SK-N-SH (cell line): Measurements from ENCODE around the gene KANSL2. TPM values are rescaled to one million over a fixed set of nuclear protein-coding genes. Genes with fewer than 3 reads are reported as not detected.
A peak's percentile ranks its signal among the peaks of the same experiment; 100 is the strongest.

Experiments used
- CTCF ChIA-PET: fragments of 300-600, 350-600 bp; formaldehyde crosslinking; extraction: SDS; loops from one replicate; lab custom pipeline; 2021; lab: Yijun Ruan, JAX
- POLR2A ChIA-PET: fragments of 350-600 bp; sonication (Branson Sonifier 250); formaldehyde crosslinking; extraction: SDS; loops from one replicate; lab custom pipeline; 2020; ENCODE audit warnings: antibody characterized with exemption, inconsistent platforms; lab: Yijun Ruan, JAX
- DNase-seq: peaks from one replicate; pipeline ENCODE4 v3.0.0; 2012
- H2AFZ ChIP-seq: fragments of 200-600 bp; sonication (generic); 2 replicates; pipeline ENCODE4 v1.8.1; 2016; ENCODE audit warnings: antibody characterized with exemption, mild to moderate bottlenecking, low read depth
- H3F3A ChIP-seq: fragments of 200-600 bp; sonication (generic); replicated peaks from 2 replicates; pipeline ENCODE3; 2016; ENCODE audit warnings: antibody characterized with exemption, mild to moderate bottlenecking; ENCODE audit not compliant: insufficient read depth
- H3K27ac ChIP-seq, 2 experiments: fragments of 200-500 bp in 1 of 2; fragments of 200-600 bp in 1 of 2; sonication (Bioruptor generic) in 1 of 2; sonication (generic), shearing (Covaris generic) in 1 of 2; 2 replicates each; pipeline versions ENCODE4 v1.5.1 to v1.6.1; 2014 to 2016; ENCODE audit warnings: low read depth in 2 of 2, inconsistent platforms in 1 of 2, low read length in 1 of 2, mild to moderate bottlenecking in 1 of 2, mixed read lengths in 1 of 2
- H3K27me3 ChIP-seq: fragments of 200-600 bp; sonication (generic), shearing (Covaris generic); 2 replicates; pipeline ENCODE4 v1.6.1; 2016; ENCODE audit warnings: mixed run types; ENCODE audit not compliant: insufficient read depth
- H3K36me3 ChIP-seq, 2 experiments: fragments of 200-500 bp in 1 of 2; fragments of 200-600 bp in 1 of 2; sonication (Bioruptor generic) in 1 of 2; sonication (generic) in 1 of 2; replicated peaks in 1 of 2; 2 replicates each; pipeline versions ENCODE3 to v1.5.1; 2014 to 2016; ENCODE audit warnings: low read length in 1 of 2, mild to moderate bottlenecking in 1 of 2; ENCODE audit not compliant: insufficient read depth in 2 of 2, control insufficient read depth in 1 of 2
- H3K4me1 ChIP-seq, 2 experiments: fragments of 200-500 bp in 1 of 2; fragments of 200-600 bp in 1 of 2; sonication (Bioruptor generic) in 1 of 2; sonication (generic), shearing (Covaris generic) in 1 of 2; 2 replicates each; pipeline versions ENCODE4 v1.5.1 to v1.6.1; 2014 to 2016; ENCODE audit warnings: low read depth in 1 of 2, low read length in 1 of 2, mixed run types in 1 of 2; ENCODE audit not compliant: insufficient read depth in 2 of 2, control insufficient read depth in 1 of 2
- H3K4me2 ChIP-seq: fragments of 200-600 bp; sonication (generic), shearing (Covaris generic); 2 replicates; pipeline ENCODE4 v1.6.1; 2017; ENCODE audit warnings: mixed run types
- H3K4me3 ChIP-seq, 2 experiments: fragments of 200-500 bp in 1 of 2; fragments of 200-600 bp in 1 of 2; sonication (Bioruptor generic) in 1 of 2; sonication (generic), shearing (Covaris generic) in 1 of 2; 2 replicates each; pipeline versions ENCODE4 v1.5.1 to v1.8.1; 2014 to 2016; ENCODE audit warnings: low read depth in 2 of 2, inconsistent platforms in 1 of 2, low read length in 1 of 2, mild to moderate bottlenecking in 1 of 2, mixed read lengths in 1 of 2, moderate library complexity in 1 of 2
- H3K79me2 ChIP-seq: fragments of 200-600 bp; sonication (generic); 2 replicates; pipeline ENCODE4 v1.8.1; 2017; ENCODE audit warnings: mild to moderate bottlenecking; ENCODE audit not compliant: insufficient read depth
- H3K9ac ChIP-seq: fragments of 200-600 bp; sonication (generic); 2 replicates; pipeline ENCODE4 v1.6.1; 2017; ENCODE audit warnings: mixed run types
- H3K9me2 ChIP-seq: fragments of 200-600 bp; sonication (generic); 2 replicates; pipeline ENCODE4 v1.6.1; 2017; ENCODE audit warnings: mixed run types
- H3K9me3 ChIP-seq: fragments of 200-600 bp; sonication (generic); 2 replicates; pipeline ENCODE4 v1.6.1; 2017; ENCODE audit warnings: mixed run types, mild to moderate bottlenecking, moderate library complexity
- H4K20me1 ChIP-seq: fragments of 200-600 bp; sonication (generic); 2 replicates; pipeline ENCODE4 v1.6.1; 2017; ENCODE audit warnings: mild to moderate bottlenecking, mixed run types; ENCODE audit not compliant: insufficient read depth
- CTCF ChIP-seq: fragments of 200-600 bp; sonication (generic); IDR thresholded peaks from 2 replicates; pipeline ENCODE4 v1.6.1; 2017; ENCODE audit warnings: antibody characterized with exemption, mild to moderate bottlenecking, moderate library complexity
- FOSL2 ChIP-seq: IDR thresholded peaks from 2 replicates; pipeline ENCODE4 v1.4.0; 2012; ENCODE audit warnings: low read depth, mild to moderate bottlenecking, moderate library complexity, borderline replicate concordance
- FOXM1 ChIP-seq: IDR thresholded peaks from 2 replicates; pipeline ENCODE4 v1.4.0; 2012; ENCODE audit warnings: low read depth, mild to moderate bottlenecking
- GATA2 ChIP-seq: sonication (generic); formaldehyde crosslinking; IDR thresholded peaks from 2 replicates; pipeline ENCODE4 v1.5.0; 2020; ENCODE audit warnings: mild to moderate bottlenecking, missing genetic modification reagents
- PBX3 ChIP-seq: IDR thresholded peaks from 2 replicates; pipeline ENCODE4; 2012
- RCOR1 ChIP-seq: fragments of 150-350 bp; IDR thresholded peaks from 2 replicates; pipeline ENCODE4 v1.6.1; 2017; ENCODE audit warnings: antibody characterized with exemption, low read length
- RXRA ChIP-seq: IDR thresholded peaks from 2 replicates; pipeline ENCODE4 v1.4.0; 2012; ENCODE audit warnings: low read depth, mild to moderate bottlenecking, borderline replicate concordance
- SIN3A ChIP-seq: IDR thresholded peaks from 2 replicates; pipeline ENCODE4 v1.6.1; 2012; ENCODE audit warnings: low read depth, mild to moderate bottlenecking, low read length, moderate library complexity, borderline replicate concordance
- SMC3 ChIP-seq: IDR thresholded peaks from 2 replicates; pipeline ENCODE4 v1.6.1; 2012; ENCODE audit warnings: low read depth, low read length, improper control_type of control experiment
- TEAD4 ChIP-seq: IDR thresholded peaks from 2 replicates; pipeline ENCODE4 v1.4.0; 2012; ENCODE audit warnings: mild to moderate bottlenecking, borderline replicate concordance; ENCODE audit not compliant: insufficient read depth
- USF1 ChIP-seq: IDR thresholded peaks from 2 replicates; pipeline ENCODE4 v1.4.0; 2012; ENCODE audit warnings: low read depth, borderline replicate concordance
- WGBS: methylation state at CpG from one replicate; pipeline ENCODE4 v1.1.6; 2017; ENCODE audit warnings: low lambda C conversion rate; 5-methylcytosine and 5-hydroxymethylcytosine counted together
- polyA plus RNA-seq, 3 experiments: library from polyadenylated mRNA; depleted of rRNA; stranded (reverse); fragments of >200 nt; gene quantifications; 2 replicates each; pipeline ENCODE4 v1.2.3, GENCODE V29; 2012
- TF ChIP-seq, protein P1 (sequence below): IDR thresholded peaks from 2 replicates; pipeline ENCODE4 v1.4.0; 2012; ENCODE audit warnings: low read depth, borderline replicate concordance
- TF ChIP-seq, protein P2 (sequence below): IDR thresholded peaks from 2 replicates; pipeline ENCODE4 v1.6.1; 2012; ENCODE audit warnings: mild to moderate bottlenecking, low read depth, low read length, moderate library complexity

The KANSL2 gene
- polyA plus RNA-seq, 1 of the 3 experiments (the other 2 are of a cell fraction): 32.8 TPM

DNA sequence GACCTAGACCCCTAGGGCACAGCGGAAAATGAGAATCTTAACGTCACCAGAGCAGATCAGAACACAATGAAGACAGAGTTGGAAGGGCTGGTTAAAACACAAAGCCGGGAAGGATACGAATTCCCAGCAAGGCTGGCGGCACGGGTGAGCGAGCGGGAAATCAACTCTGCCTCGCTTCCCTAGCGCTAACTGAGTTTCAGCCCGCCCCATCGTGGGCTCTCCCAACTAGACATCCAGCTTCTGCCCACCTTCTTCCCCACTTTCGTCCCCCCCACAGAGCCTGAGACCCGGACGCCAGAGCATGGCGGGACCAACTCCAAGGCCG, 34.1 kb upstream of the KANSL2 start:
- H3K9me3 ChIP-seq: no peaks in the 10 kb centered on the region
- no peak for DNase-seq
- peak; percentile 11; the same call in 1 of the 2 replicates for TF ChIP-seq GATA2 (CRISPR knock-in tag)
- no peak for TF ChIP-seq PBX3
- peaks cover 57% of the 10 kb centered on the region for H3K79me2 ChIP-seq
- peak overlapping the region; percentile 50; the same call in 1 of the 2 replicates for H2AFZ ChIP-seq
- no peaks in the 10 kb centered on the region for H3K9me2 ChIP-seq
- POLR2A ChIA-PET: no interaction called here
- no peaks in the 10 kb centered on the region for H3K27me3 ChIP-seq
- H3K4me3 ChIP-seq: peak overlapping the region; percentile 76 to 80
- peaks cover 18 to 34% of the 10 kb centered on the region in 2 experiments for H3K36me3 ChIP-seq
- H3F3A ChIP-seq: peaks cover 21% of the 10 kb centered on the region
- H3K4me2 ChIP-seq: peak overlapping the region; percentile 75
- H3K4me1 ChIP-seq: peaks cover 5 to 6% of the 10 kb centered on the region in 2 experiments; a peak in 2 of 4 replicates
- WGBS: 4% methylated on average over 11 of the region's 17 CpGs
- H4K20me1 ChIP-seq: peaks cover 25% of the 10 kb centered on the region
- peak overlapping the region; percentile 91 for H3K9ac ChIP-seq
- CTCF ChIA-PET: interaction anchor here (1.4 to 3.0 kb wide), 3 partner anchors 33 to 99 kb away, joined by 4 to 12 read pairs (median 4); no protein-coding TSS in a partner anchor
- peak overlapping the region; percentile 93 for H3K27ac ChIP-seq

DNA sequence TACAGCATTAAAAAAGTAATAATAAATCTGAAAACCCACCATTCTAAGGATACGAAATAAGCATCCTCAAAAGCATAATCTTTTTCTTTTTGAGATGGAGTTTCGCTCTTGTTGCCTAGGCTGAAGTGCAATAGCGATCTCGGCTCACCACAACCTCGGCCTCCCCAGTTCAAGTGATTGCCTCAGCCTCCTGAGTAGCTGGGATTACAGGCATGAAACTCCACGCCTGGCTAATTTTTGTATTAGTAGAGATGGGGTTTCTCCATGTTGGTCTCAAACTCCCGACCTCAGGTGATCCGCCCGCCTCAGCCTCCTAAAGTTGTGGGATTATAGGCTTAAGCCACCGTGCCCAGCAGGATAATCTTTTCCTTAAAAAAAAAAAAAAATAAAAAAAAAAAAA, 30.2 kb upstream of the KANSL2 start:
- peaks cover 91% of the 10 kb centered on the region for H3K79me2 ChIP-seq
- H3K4me2 ChIP-seq: no peak overlapping the region
- peaks cover 47% of the 10 kb centered on the region for H4K20me1 ChIP-seq
- no peak overlapping the region for H2AFZ ChIP-seq
- H3K9me2 ChIP-seq: no peaks in the 10 kb centered on the region
- H3K9me3 ChIP-seq: no peaks in the 10 kb centered on the region
- WGBS: 93% methylated on average over 10 of the region's 10 CpGs
- peaks cover 5 to 6% of the 10 kb centered on the region in 2 experiments; a peak in 2 of 4 replicates for H3K4me1 ChIP-seq
- CTCF ChIA-PET: no interaction called here
- H3K36me3 ChIP-seq: peaks cover 18 to 55% of the 10 kb centered on the region in 2 experiments
- TF ChIP-seq SMC3 (no peak), USF1 (no peak), FOSL2 (no peak), CTCF (no peak), FOXM1 (no peak), SIN3A (no peak), TEAD4 (no peak), RCOR1 (no peak), RXRA (no peak)
- TF ChIP-seq, protein P1, sequence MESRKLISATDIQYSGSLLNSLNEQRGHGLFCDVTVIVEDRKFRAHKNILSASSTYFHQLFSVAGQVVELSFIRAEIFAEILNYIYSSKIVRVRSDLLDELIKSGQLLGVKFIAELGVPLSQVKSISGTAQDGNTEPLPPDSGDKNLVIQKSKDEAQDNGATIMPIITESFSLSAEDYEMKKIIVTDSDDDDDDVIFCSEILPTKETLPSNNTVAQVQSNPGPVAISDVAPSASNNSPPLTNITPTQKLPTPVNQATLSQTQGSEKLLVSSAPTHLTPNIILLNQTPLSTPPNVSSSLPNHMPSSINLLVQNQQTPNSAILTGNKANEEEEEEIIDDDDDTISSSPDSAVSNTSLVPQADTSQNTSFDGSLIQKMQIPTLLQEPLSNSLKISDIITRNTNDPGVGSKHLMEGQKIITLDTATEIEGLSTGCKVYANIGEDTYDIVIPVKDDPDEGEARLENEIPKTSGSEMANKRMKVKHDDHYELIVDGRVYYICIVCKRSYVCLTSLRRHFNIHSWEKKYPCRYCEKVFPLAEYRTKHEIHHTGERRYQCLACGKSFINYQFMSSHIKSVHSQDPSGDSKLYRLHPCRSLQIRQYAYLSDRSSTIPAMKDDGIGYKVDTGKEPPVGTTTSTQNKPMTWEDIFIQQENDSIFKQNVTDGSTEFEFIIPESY: no peak
- TF ChIP-seq, protein P2, sequence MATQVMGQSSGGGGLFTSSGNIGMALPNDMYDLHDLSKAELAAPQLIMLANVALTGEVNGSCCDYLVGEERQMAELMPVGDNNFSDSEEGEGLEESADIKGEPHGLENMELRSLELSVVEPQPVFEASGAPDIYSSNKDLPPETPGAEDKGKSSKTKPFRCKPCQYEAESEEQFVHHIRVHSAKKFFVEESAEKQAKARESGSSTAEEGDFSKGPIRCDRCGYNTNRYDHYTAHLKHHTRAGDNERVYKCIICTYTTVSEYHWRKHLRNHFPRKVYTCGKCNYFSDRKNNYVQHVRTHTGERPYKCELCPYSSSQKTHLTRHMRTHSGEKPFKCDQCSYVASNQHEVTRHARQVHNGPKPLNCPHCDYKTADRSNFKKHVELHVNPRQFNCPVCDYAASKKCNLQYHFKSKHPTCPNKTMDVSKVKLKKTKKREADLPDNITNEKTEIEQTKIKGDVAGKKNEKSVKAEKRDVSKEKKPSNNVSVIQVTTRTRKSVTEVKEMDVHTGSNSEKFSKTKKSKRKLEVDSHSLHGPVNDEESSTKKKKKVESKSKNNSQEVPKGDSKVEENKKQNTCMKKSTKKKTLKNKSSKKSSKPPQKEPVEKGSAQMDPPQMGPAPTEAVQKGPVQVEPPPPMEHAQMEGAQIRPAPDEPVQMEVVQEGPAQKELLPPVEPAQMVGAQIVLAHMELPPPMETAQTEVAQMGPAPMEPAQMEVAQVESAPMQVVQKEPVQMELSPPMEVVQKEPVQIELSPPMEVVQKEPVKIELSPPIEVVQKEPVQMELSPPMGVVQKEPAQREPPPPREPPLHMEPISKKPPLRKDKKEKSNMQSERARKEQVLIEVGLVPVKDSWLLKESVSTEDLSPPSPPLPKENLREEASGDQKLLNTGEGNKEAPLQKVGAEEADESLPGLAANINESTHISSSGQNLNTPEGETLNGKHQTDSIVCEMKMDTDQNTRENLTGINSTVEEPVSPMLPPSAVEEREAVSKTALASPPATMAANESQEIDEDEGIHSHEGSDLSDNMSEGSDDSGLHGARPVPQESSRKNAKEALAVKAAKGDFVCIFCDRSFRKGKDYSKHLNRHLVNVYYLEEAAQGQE: no peak
- TF ChIP-seq, all 33 proteins: peak for 0
- Histone ChIP-seq H3K4me3 (no peak overlapping the region), H3K27ac (no peak overlapping the region), H3K27me3 (no peaks in the 10 kb centered on the region), H3F3A (peaks cover 12% of the 10 kb centered on the region), H3K9ac (no peak overlapping the region)
- DNase-seq: no peak
- POLR2A ChIA-PET: no interaction called here
